Fibroblast of lung (primary cell): Measurements from ENCODE around the gene LMO2. TPM values are rescaled to one million over a fixed set of nuclear protein-coding genes. Genes with fewer than 3 reads are reported as not detected.

Experiments used
- DNase-seq, 2 donors: peaks; one replicate each; pipeline versions ENCODE4 v3.0.0 to v3.0.0-alpha.2; 2010; ENCODE audit warnings: low read depth in 2 of 2
- H2AFZ ChIP-seq: 2 replicates; pipeline ENCODE4 v1.5.1; 2012; ENCODE audit warnings: low read length, control low read depth, inconsistent platforms
- H3K27ac ChIP-seq: 2 replicates; pipeline ENCODE4 v1.5.1; 2011; ENCODE audit warnings: low read length, control low read depth; ENCODE audit not compliant: insufficient read depth
- H3K27me3 ChIP-seq: 2 replicates; pipeline ENCODE4 v1.5.1; 2011; ENCODE audit warnings: mild to moderate bottlenecking, low read length; ENCODE audit not compliant: control insufficient read depth, insufficient read depth
- H3K36me3 ChIP-seq: 2 replicates; pipeline ENCODE4 v1.5.1; 2011; ENCODE audit warnings: low read length; ENCODE audit not compliant: control insufficient read depth, insufficient read depth
- H3K4me1 ChIP-seq: 2 replicates; pipeline ENCODE4 v1.5.1; 2011; ENCODE audit warnings: low read length; ENCODE audit not compliant: control insufficient read depth, insufficient read depth; ENCODE audit errors: extremely low read depth
- H3K4me2 ChIP-seq: 2 replicates; pipeline ENCODE4 v1.5.1; 2011; ENCODE audit warnings: low read length, control low read depth; ENCODE audit not compliant: insufficient read depth; ENCODE audit errors: extremely low read depth
- H3K4me3 ChIP-seq, 4 experiments: fragments of 200-600 bp in 1 of 4; sonication (generic) in 1 of 4; replicated peaks in 1 of 4; 2 replicates each; pipeline ENCODE4 v1.5.1; 2011 to 2016; ENCODE audit warnings: low read length in 4 of 4, low read depth in 3 of 4, mild to moderate bottlenecking in 3 of 4, control low read depth in 2 of 4, inconsistent platforms in 1 of 4, mixed read lengths in 1 of 4; ENCODE audit not compliant: insufficient read depth in 1 of 4; ENCODE audit errors: control extremely low read depth in 1 of 4
- H3K79me2 ChIP-seq: 2 replicates; pipeline ENCODE4 v1.5.1; 2012; ENCODE audit warnings: mild to moderate bottlenecking, low read length, inconsistent platforms; ENCODE audit not compliant: control insufficient read depth, insufficient read depth
- H3K9ac ChIP-seq: 2 replicates; pipeline ENCODE4 v1.5.1; 2011; ENCODE audit warnings: mild to moderate bottlenecking, low read length, control low read depth; ENCODE audit not compliant: insufficient read depth
- H3K9me3 ChIP-seq: 2 replicates; pipeline ENCODE4 v1.5.1; 2012; ENCODE audit warnings: low read depth, low read length; ENCODE audit not compliant: control insufficient read depth, insufficient read depth
- H4K20me1 ChIP-seq: 2 replicates; pipeline ENCODE4 v1.5.1; 2011; ENCODE audit warnings: low read length; ENCODE audit not compliant: control insufficient read depth, insufficient read depth; ENCODE audit errors: extremely low read depth
- EZH2 ChIP-seq: IDR thresholded peaks from 2 replicates; pipeline ENCODE4 v1.5.1; 2012; ENCODE audit warnings: low read length, control low read depth, mild to moderate bottlenecking; ENCODE audit errors: missing control alignments
- polyA plus RNA-seq, 2 donors: library from polyadenylated mRNA; depleted of rRNA in 1 of 2; stranded (reverse) in 1 of 2; unstranded in 1 of 2; fragments of >200 nt; gene quantifications; 2 replicates each; pipeline ENCODE4 v1.2.1, GENCODE V29; 2011 to 2012; ENCODE audit warnings: missing spikeins in 1 of 2
- total RNA-seq: library from RNA; depleted of rRNA; stranded (reverse); fragments of >200 nt; gene quantifications from 2 replicates; pipeline ENCODE4 v1.2.1, GENCODE V29; 2014
- TF ChIP-seq, protein P1 (sequence below), 2 donors: IDR thresholded peaks in 1 of 2; conservative IDR thresholded peaks in 1 of 2; 1 replicate in 1 of 2; 2 replicates in 1 of 2; pipeline ENCODE4 v1.5.1; 2011 to 2012; ENCODE audit warnings: low read length in 2 of 2, control low read depth in 1 of 2, inconsistent platforms in 1 of 2, low read depth in 1 of 2, mild to moderate bottlenecking in 1 of 2

LMO2 gene
- total and polyA plus RNA-seq, 2 donors (not counting 1 experiment from before 2014, with no cell fraction given) = 0.03 to 0.17 TPM

GRCh38 chr11:33861386-33861785, 30.5 kb downstream of the LMO2 start:
- Histone ChIP-seq H3K4me1 (no peaks in the 10 kb centered on the region), H3K36me3 (no peaks in the 10 kb centered on the region), H3K9me3 (no peaks in the 10 kb centered on the region), H3K27me3 (peaks cover 32% of the 10 kb centered on the region), H3K4me2 (no peak overlapping the region), H3K27ac (no peak overlapping the region), H2AFZ (no peak overlapping the region), H4K20me1 (no peaks in the 10 kb centered on the region), H3K4me3 (no peak overlapping the region), H3K79me2 (no peaks in the 10 kb centered on the region), H3K9ac (no peak overlapping the region)
- TF ChIP-seq, protein P1, sequence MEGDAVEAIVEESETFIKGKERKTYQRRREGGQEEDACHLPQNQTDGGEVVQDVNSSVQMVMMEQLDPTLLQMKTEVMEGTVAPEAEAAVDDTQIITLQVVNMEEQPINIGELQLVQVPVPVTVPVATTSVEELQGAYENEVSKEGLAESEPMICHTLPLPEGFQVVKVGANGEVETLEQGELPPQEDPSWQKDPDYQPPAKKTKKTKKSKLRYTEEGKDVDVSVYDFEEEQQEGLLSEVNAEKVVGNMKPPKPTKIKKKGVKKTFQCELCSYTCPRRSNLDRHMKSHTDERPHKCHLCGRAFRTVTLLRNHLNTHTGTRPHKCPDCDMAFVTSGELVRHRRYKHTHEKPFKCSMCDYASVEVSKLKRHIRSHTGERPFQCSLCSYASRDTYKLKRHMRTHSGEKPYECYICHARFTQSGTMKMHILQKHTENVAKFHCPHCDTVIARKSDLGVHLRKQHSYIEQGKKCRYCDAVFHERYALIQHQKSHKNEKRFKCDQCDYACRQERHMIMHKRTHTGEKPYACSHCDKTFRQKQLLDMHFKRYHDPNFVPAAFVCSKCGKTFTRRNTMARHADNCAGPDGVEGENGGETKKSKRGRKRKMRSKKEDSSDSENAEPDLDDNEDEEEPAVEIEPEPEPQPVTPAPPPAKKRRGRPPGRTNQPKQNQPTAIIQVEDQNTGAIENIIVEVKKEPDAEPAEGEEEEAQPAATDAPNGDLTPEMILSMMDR (conservative IDR thresholded peaks at IDR 0.05 in 1 of 2, IDR thresholded peaks at IDR 0.05 in 1 of 2; ENCODE audit: low read depth in 1 of 2, low read length in 2 of 2) = no peak
- no peak for TF ChIP-seq EZH2
- no peak for DNase-seq

DNA sequence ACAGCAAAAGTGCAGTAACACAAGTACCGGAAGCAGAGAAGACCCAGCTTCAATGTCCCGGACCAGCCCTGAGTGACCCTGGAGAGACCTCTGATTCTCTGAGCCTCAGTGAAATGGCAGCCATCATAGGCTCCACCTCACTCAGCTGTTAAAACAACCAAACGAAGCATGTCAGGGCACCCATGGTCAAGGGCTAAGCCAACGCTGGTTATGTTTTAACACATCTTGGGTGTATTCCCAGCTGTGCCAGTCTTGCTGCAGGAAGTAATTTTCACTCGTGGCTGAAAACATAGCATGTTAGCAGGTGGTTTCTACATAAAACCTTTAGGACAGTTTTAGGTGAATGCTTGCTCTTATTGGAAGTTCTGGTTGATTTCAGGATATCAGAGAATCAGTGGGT, 30.9 kb downstream of the LMO2 start:
- H3K4me1 ChIP-seq = no peaks in the 10 kb centered on the region
- TF ChIP-seq, protein P1 (conservative IDR thresholded peaks at IDR 0.05 in 1 of 2, IDR thresholded peaks at IDR 0.05 in 1 of 2; ENCODE audit: low read depth in 1 of 2, low read length in 2 of 2) = no peak
- no peak for TF ChIP-seq EZH2
- no peak for DNase-seq
- no peak overlapping the region for H2AFZ ChIP-seq
- H3K27ac ChIP-seq = no peak overlapping the region
- no peaks in the 10 kb centered on the region for H4K20me1 ChIP-seq
- H3K36me3 ChIP-seq = no peaks in the 10 kb centered on the region
- H3K9me3 ChIP-seq = no peaks in the 10 kb centered on the region
- H3K9ac ChIP-seq = no peak overlapping the region
- H3K4me2 ChIP-seq = no peak overlapping the region
- H3K27me3 ChIP-seq = peaks cover 27% of the 10 kb centered on the region
- H3K4me3 ChIP-seq = no peak overlapping the region
- H3K79me2 ChIP-seq = no peaks in the 10 kb centered on the region

DNA sequence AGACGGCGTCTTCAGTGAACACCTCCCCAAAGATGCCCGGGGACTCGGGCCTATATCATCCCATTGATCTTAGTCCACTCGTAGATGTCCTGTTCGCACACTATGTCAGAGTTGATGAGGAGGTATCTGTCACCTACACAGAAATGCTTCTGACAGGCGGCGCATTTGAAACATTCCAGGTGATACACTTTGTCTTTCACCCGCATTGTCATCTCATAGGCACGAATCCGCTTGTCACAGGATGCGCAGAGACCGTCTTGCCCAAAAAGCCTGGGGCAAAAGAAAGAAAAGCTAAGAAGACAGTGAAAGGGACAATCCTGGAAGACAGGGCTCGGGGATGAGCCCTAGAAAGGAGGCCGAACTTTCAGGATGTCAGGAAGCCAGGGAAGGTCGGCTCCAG, 32.6 kb downstream of the LMO2 start:
- H3K36me3 ChIP-seq = no peaks in the 10 kb centered on the region
- H3K79me2 ChIP-seq = no peaks in the 10 kb centered on the region
- no peaks in the 10 kb centered on the region for H3K9me3 ChIP-seq
- no peaks in the 10 kb centered on the region for H3K4me1 ChIP-seq
- H2AFZ ChIP-seq = no peak overlapping the region
- H3K27ac ChIP-seq = no peak overlapping the region
- no peak overlapping the region for H3K4me2 ChIP-seq
- no peak for DNase-seq
- TF ChIP-seq, protein P1 (conservative IDR thresholded peaks at IDR 0.05 in 1 of 2, IDR thresholded peaks at IDR 0.05 in 1 of 2; ENCODE audit: low read depth in 1 of 2, low read length in 2 of 2) = no peak
- TF ChIP-seq EZH2 = no peak
- no peak overlapping the region for H3K9ac ChIP-seq
- H3K27me3 ChIP-seq = peaks cover 27% of the 10 kb centered on the region
- no peak overlapping the region for H3K4me3 ChIP-seq
- no peaks in the 10 kb centered on the region for H4K20me1 ChIP-seq
